22Rv1 (cell line): ENCODE data around the gene NF1.

ENCODE experiments used
- H3K27ac ChIP-seq: fragments of 450-650 bp; 2 replicates; pipeline ENCODE4 v1.5.1; 2017
- ZFX ChIP-seq: fragments of 450-650 bp; IDR thresholded peaks from 2 replicates; pipeline ENCODE4 v1.6.1; 2017; ENCODE audit warnings: antibody characterized with exemption, borderline replicate concordance
- TF ChIP-seq, protein P1 (sequence below): fragments of 450-650 bp; IDR thresholded peaks from 2 replicates; pipeline ENCODE4 v1.5.1; 2017; ENCODE audit warnings: mild to moderate bottlenecking

Gene NF1

DNA sequence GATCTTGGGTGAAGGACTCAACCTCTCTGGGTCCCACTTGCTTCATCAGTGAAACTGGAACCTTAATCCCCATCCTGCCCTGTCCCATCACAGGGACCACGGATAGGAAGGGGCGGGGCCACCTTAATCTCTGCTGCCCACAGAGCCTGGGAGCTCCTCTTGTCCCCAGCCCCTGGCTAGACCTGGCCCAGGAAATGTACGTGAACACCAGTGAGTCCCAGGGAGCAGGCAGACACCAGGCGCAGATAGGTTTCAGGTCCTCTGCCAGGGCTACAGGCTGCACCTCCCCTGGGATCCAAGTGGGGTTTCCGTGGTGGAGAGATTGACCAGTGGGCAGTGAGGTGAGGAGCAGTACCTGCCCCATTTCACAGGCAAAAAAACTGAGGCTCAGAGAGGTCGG is 317.7 kb downstream of the NF1 start:
- H3K27ac ChIP-seq: no peak overlapping the region
- no peak for TF ChIP-seq ZFX
- TF ChIP-seq, protein P1, sequence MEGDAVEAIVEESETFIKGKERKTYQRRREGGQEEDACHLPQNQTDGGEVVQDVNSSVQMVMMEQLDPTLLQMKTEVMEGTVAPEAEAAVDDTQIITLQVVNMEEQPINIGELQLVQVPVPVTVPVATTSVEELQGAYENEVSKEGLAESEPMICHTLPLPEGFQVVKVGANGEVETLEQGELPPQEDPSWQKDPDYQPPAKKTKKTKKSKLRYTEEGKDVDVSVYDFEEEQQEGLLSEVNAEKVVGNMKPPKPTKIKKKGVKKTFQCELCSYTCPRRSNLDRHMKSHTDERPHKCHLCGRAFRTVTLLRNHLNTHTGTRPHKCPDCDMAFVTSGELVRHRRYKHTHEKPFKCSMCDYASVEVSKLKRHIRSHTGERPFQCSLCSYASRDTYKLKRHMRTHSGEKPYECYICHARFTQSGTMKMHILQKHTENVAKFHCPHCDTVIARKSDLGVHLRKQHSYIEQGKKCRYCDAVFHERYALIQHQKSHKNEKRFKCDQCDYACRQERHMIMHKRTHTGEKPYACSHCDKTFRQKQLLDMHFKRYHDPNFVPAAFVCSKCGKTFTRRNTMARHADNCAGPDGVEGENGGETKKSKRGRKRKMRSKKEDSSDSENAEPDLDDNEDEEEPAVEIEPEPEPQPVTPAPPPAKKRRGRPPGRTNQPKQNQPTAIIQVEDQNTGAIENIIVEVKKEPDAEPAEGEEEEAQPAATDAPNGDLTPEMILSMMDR: no peak

DNA sequence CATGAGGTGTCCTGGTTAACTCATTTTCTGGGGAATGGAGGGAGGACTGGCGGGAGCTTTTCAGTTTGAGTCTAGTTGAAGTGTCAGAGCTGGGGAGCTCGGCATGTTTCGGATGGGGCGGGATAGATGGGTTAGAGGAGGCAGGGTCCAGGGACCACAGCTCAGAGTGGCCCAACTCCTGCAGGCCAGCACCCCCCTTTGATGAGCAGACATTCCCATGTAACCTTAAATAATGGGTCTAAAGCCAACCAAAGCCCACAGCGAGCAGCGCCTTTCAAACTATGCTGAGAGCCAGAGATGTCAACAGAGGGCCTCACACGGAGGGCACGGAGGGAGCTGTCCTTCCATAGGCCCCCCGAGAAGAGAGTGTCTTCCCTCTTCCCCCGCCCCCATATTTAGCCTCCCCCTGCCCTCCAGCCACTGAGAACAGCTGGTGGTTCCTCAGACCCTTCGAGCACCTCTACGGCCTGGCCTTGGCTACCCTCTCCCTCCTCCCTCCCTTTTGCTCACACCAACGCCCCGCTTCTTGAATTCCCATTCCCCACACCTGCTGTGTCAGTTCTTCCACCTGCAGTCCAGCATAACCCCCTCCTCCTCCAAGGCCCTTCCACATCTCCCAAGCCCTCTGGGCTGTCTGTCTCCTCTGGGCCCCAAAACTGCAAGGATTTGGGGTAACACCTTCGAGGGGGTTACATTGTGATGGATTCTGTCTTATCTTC is 318.5 kb downstream of the NF1 start:
- TF ChIP-seq, protein P1: no peak
- TF ChIP-seq ZFX: no peak

DNA sequence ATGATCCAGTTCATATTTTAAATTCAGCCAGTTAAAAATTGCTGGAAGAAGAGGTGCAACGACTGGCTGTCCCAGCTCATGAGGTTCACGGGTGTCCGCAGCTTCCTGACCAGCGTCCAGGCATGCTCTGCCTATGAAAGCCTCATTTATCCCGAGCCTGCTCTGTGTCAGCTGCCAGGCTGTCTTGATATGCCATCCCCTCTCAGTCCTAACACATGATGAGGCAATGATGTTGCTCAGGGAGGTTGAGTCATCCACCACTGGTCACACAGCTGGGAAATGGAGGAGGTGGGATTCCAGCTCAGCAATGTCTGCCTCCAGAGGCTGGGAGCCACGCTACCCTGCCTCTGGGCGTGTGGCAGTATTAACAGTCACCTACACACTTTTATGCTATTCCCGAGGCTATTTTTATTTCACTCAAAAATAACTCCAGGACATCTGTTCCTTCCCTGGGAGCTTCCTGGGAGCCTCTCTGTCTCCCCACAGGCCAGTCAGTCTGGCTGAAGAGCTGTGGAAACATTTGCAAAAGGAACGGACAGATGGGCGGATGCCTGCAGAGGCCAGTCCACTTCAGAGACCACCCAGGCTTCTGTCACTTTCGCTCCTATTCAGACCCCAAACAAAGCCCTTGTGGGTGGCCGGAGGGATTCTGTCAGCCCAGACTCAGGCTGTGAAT is 319.2 kb downstream of the NF1 start:
- H3K27ac ChIP-seq: no peak overlapping the region
- TF ChIP-seq ZFX: no peak
- TF ChIP-seq, protein P1: no peak

More for the DNA sequence above, 318.5 kb downstream of the NF1 start:
- no peak overlapping the region for H3K27ac ChIP-seq

DNA sequence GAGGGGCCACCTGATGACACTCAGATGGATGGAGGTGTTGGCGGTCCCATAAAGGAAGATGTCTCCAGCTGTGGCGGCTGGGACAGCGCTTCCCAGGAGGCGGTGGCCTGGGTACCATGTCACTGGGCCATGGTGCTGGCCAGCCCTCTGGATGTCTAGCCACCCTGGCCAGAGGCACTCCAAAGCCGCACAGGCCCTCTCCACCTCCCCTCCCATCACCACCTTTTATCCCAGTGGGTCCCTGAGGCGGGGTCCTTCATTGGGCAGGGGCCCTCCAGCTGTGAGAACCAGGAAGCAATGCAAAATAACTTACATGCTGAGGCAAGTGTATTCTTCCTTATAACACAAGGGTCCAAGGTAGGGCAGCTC is 319.8 kb downstream of the NF1 start:
- TF ChIP-seq, protein P1: no peak
- TF ChIP-seq ZFX: no peak
- H3K27ac ChIP-seq: no peak overlapping the region

DNA sequence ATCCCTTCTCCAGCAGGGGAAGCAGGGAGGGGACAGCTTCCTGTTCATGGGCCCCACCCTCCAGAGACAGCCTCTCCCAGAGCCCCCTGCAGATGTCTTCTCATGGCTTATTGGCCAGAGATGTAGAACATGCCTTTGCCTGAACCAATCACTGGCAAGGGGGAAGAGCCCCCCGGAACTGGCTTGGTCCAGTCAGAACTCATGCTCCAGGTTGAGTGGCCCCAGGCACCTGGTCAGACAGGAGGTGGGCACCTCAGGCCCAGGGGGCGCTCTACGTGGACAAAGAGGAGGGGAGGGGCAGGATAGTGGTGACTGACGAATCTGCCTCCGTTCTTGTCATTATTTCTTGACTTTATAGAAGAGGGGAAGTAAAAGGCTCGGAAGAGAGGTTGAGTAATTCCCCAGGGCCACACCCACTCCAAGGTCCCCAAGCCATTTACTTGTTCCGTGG is 320.3 kb downstream of the NF1 start:
- TF ChIP-seq, protein P1: no peak
- TF ChIP-seq ZFX: no peak
- H3K27ac ChIP-seq: no peak overlapping the region

DNA sequence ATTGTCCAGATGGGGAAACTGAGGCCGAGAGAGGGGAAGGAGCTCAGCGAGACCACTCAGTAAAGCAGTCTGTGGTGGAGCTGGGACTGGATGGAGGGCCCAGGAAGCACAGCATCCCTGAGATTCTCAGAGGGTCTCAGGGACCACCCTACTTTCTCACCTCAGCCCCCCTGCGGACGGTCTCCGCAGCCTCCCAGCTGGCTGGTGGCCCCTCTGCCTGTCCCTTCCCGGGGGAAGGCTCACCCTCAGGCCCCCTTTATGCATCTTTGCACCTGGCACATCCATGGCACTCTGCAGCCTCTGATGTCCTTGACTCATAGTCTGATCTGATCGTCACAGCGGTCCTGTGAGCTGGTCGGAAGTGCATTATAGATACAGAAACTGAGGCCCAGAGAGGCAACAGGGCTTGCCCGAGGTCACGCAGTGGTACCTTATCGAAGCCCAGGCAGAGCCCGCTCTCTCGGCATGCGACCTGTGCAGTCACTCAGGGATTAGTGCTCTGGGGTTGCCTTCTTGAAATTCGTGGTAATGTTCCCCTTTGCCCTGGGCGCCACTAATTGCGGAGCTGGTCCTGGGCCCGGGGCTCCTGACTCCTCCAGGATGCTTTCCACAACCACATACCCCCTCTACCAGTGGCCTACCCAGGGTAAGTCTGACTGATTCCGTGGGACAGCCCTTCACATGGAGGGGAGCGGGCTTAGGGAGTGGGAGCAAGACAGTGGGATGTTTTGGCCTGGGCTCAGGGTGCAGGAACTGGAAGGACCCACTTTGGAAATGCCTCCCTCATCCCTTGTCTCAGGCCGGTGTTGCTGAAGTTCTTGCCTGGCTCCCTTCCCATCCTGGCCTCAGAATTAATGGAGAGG is 321.1 kb downstream of the NF1 start:
- H3K27ac ChIP-seq: no peak overlapping the region
- TF ChIP-seq ZFX: no peak
- TF ChIP-seq, protein P1: no peak
